Nephron progenitor cell (in vitro differentiated cells): ENCODE results near the gene DNAAF8.

ENCODE experiments used
- DNase-seq: peaks from one replicate; pipeline ENCODE4 v3.0.0; 2021
- H3K27ac Mint-ChIP-seq: 2 replicates; pipeline ENCODE4 v1.8.0; 2021; ENCODE audit warnings: mild to moderate bottlenecking, moderate library complexity, mixed read lengths
- H3K27me3 Mint-ChIP-seq: 2 replicates; pipeline ENCODE4 v1.8.0; 2021; ENCODE audit warnings: mild to moderate bottlenecking, low read depth, mixed read lengths; ENCODE audit not compliant: poor library complexity
- H3K36me3 Mint-ChIP-seq: 2 replicates; pipeline ENCODE4 v1.8.0; 2021; ENCODE audit warnings: low read depth, mixed read lengths
- H3K4me1 Mint-ChIP-seq: 2 replicates; pipeline ENCODE4 v1.8.0; 2021; ENCODE audit warnings: mixed read lengths
- H3K4me3 Mint-ChIP-seq: 2 replicates; pipeline ENCODE4 v1.8.0; 2021; ENCODE audit warnings: mild to moderate bottlenecking, moderate library complexity, mixed read lengths
- H3K9me3 Mint-ChIP-seq: 2 replicates; pipeline ENCODE4 v1.8.0; 2021; ENCODE audit warnings: mild to moderate bottlenecking, moderate library complexity, mixed read lengths
- TF ChIP-seq, protein P1 (sequence below): fragments of 200-600 bp; sonication (generic); IDR thresholded peaks from 2 replicates; pipeline ENCODE4 v1.5.0; 2021; ENCODE audit warnings: antibody characterized with exemption

DNAAF8 gene

DNA sequence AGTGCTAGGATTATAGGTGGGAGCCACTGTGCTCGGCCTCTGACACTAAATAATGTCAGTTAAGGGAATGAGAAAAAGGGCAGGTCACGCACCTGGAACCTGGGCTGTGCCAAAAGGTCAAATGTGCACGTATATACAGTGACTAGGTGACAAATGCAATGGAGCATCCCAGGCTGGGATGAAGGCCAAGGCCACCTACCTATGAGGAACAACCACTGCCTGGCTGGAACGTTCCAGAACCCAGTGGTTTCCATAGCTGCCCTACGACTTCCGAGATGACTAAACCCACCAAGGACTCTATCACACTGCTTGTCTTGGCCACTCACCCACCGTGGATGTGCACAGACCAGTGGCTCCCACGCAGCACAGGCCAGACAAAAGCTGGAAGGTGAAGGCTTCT, 16.6 kb downstream of the DNAAF8 start:
- H3K4me3 Mint-ChIP-seq: no peak overlapping the region
- TF ChIP-seq, protein P1, sequence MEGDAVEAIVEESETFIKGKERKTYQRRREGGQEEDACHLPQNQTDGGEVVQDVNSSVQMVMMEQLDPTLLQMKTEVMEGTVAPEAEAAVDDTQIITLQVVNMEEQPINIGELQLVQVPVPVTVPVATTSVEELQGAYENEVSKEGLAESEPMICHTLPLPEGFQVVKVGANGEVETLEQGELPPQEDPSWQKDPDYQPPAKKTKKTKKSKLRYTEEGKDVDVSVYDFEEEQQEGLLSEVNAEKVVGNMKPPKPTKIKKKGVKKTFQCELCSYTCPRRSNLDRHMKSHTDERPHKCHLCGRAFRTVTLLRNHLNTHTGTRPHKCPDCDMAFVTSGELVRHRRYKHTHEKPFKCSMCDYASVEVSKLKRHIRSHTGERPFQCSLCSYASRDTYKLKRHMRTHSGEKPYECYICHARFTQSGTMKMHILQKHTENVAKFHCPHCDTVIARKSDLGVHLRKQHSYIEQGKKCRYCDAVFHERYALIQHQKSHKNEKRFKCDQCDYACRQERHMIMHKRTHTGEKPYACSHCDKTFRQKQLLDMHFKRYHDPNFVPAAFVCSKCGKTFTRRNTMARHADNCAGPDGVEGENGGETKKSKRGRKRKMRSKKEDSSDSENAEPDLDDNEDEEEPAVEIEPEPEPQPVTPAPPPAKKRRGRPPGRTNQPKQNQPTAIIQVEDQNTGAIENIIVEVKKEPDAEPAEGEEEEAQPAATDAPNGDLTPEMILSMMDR: no peak
- peaks cover 33% of the 10 kb centered on the region for H3K36me3 Mint-ChIP-seq
- H3K9me3 Mint-ChIP-seq: peaks cover 8% of the 10 kb centered on the region
- H3K27ac Mint-ChIP-seq: no peak overlapping the region
- peaks cover 8% of the 10 kb centered on the region for H3K4me1 Mint-ChIP-seq
- DNase-seq: no peak
- H3K27me3 Mint-ChIP-seq: no peaks in the 10 kb centered on the region

GRCh38 chr16:4752351-4753100, 18.2 kb downstream of the DNAAF8 start:
- Mint-ChIP-seq H3K27me3 (no peaks in the 10 kb centered on the region), H3K27ac (no peak overlapping the region), H3K4me3 (no peak overlapping the region), H3K4me1 (peaks cover 5% of the 10 kb centered on the region), H3K9me3 (peaks cover 9% of the 10 kb centered on the region), H3K36me3 (peaks cover 47% of the 10 kb centered on the region)
- no peak for DNase-seq
- TF ChIP-seq, protein P1: no peak

GRCh38 chr16:4753227-4753626, 18.9 kb downstream of the DNAAF8 start:
- Mint-ChIP-seq H3K4me3 (no peak overlapping the region), H3K9me3 (peaks cover 9% of the 10 kb centered on the region), H3K36me3 (peaks cover 51% of the 10 kb centered on the region), H3K27me3 (no peaks in the 10 kb centered on the region), H3K4me1 (no peaks in the 10 kb centered on the region), H3K27ac (no peak overlapping the region)
- TF ChIP-seq, protein P1: no peak
- no peak for DNase-seq

DNA sequence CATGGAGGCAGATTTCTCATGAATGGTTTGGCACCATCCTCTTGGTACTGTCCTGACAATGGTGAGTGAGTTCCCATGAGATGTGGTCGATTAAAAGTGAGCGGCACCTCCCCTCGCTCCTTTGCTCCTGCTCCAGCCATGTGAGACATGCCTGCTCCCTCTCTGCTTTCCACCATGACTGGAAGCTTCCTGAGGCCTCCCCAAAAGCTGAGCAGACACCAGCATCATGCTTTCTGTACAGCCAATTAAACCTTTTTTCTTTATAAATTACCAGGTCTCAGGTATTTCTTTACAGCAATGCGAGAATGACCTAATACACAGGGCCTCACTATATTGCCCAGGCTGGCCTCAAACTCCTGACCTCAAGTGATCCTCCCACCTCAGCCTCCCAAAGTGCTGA, 20.5 kb downstream of the DNAAF8 start:
- TF ChIP-seq, protein P1: no peak
- Mint-ChIP-seq H3K27me3 (no peaks in the 10 kb centered on the region), H3K9me3 (peaks cover 9% of the 10 kb centered on the region), H3K4me3 (no peak overlapping the region), H3K36me3 (peaks cover 65% of the 10 kb centered on the region), H3K27ac (no peak overlapping the region), H3K4me1 (no peaks in the 10 kb centered on the region)
- DNase-seq: no peak

DNA sequence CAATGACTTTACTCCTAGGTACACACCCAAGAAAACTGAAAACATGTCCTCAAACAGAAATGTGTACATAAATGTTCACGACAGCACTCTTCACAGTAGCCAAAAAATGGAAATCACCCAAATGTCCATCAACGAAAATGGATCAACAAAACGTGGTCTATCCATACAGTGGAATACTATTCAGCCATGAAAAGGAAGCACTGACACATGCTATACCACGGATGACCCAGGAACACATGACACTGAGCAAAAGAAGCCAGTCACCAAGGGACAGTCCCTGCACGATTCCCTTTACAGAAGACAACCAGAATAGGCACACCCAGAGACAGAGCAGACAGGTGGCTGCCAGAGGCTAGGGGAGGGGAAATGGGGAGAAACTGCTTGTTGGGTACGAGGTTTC, 21.4 kb downstream of the DNAAF8 start:
- H3K9me3 Mint-ChIP-seq: peaks cover 9% of the 10 kb centered on the region
- peaks cover 71% of the 10 kb centered on the region for H3K36me3 Mint-ChIP-seq
- TF ChIP-seq, protein P1: no peak
- H3K27ac Mint-ChIP-seq: no peak overlapping the region
- DNase-seq: no peak
- H3K4me3 Mint-ChIP-seq: no peak overlapping the region
- no peaks in the 10 kb centered on the region for H3K27me3 Mint-ChIP-seq
- H3K4me1 Mint-ChIP-seq: no peaks in the 10 kb centered on the region
